ENCODE measurements around the gene IGF2.

GRCh38 chr11:2136952-2137201, 2.3 kb downstream of the IGF2 start:
- TF ChIP-seq POLR2A (IDR thresholded peaks at IDR 0.05; ENCODE audit: low read depth, low read length) = no peak
- TF ChIP-seq, protein P1, sequence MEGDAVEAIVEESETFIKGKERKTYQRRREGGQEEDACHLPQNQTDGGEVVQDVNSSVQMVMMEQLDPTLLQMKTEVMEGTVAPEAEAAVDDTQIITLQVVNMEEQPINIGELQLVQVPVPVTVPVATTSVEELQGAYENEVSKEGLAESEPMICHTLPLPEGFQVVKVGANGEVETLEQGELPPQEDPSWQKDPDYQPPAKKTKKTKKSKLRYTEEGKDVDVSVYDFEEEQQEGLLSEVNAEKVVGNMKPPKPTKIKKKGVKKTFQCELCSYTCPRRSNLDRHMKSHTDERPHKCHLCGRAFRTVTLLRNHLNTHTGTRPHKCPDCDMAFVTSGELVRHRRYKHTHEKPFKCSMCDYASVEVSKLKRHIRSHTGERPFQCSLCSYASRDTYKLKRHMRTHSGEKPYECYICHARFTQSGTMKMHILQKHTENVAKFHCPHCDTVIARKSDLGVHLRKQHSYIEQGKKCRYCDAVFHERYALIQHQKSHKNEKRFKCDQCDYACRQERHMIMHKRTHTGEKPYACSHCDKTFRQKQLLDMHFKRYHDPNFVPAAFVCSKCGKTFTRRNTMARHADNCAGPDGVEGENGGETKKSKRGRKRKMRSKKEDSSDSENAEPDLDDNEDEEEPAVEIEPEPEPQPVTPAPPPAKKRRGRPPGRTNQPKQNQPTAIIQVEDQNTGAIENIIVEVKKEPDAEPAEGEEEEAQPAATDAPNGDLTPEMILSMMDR (IDR thresholded peaks at IDR 0.05 in 2 of 3, conservative IDR thresholded peaks at IDR 0.05 in 1 of 3; ENCODE audit: control insufficient read depth in 2 of 3, extremely low read depth in 1 of 3, insufficient read depth in 1 of 3, low read depth in 3 of 3, low read length in 3 of 3) = no peak
- TF ChIP-seq USF1 (IDR thresholded peaks at IDR 0.05; ENCODE audit: borderline replicate concordance, extremely low read length, insufficient read depth, low read depth, low read length) = no peak
- no peak for TF ChIP-seq POLR2AphosphoS5 (IDR thresholded peaks at IDR 0.05; ENCODE audit: low read length)
- TF ChIP-seq EP300 (IDR thresholded peaks at IDR 0.05; ENCODE audit: borderline replicate concordance in 1 of 2, control insufficient read depth in 1 of 2, low read depth in 2 of 2, low read length in 2 of 2) = no peak
- no peak for TF ChIP-seq SPI1 (IDR thresholded peaks at IDR 0.05; ENCODE audit: borderline replicate concordance, insufficient read depth, low read depth, low read length)
- no peak for TF ChIP-seq FOS (IDR thresholded peaks at IDR 0.05; ENCODE audit: borderline replicate concordance, extremely low read depth, insufficient read length)
- TF ChIP-seq, protein P2, sequence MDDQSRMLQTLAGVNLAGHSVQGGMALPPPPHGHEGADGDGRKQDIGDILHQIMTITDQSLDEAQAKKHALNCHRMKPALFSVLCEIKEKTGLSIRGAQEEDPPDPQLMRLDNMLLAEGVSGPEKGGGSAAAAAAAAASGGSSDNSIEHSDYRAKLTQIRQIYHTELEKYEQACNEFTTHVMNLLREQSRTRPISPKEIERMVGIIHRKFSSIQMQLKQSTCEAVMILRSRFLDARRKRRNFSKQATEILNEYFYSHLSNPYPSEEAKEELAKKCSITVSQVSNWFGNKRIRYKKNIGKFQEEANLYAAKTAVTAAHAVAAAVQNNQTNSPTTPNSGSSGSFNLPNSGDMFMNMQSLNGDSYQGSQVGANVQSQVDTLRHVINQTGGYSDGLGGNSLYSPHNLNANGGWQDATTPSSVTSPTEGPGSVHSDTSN (IDR thresholded peaks at IDR 0.05; ENCODE audit: insufficient replicate concordance, low read depth, low read length) = no peak
- no peak for TF ChIP-seq ESRRA (IDR thresholded peaks at IDR 0.05; ENCODE audit: low read length)
- no peak for TF ChIP-seq NRF1 (conservative IDR thresholded peaks at IDR 0.05; ENCODE audit: low read depth, low read length)
- TF ChIP-seq, protein P3, sequence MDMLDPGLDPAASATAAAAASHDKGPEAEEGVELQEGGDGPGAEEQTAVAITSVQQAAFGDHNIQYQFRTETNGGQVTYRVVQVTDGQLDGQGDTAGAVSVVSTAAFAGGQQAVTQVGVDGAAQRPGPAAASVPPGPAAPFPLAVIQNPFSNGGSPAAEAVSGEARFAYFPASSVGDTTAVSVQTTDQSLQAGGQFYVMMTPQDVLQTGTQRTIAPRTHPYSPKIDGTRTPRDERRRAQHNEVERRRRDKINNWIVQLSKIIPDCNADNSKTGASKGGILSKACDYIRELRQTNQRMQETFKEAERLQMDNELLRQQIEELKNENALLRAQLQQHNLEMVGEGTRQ (IDR thresholded peaks at IDR 0.05; ENCODE audit: borderline replicate concordance, low read depth, low read length) = no peak
- no peak for TF ChIP-seq RELA (IDR thresholded peaks at IDR 0.05; ENCODE audit: borderline replicate concordance, partially characterized antibody)

Data from GM12878 (cell line).